Measurements from ENCODE around the gene TADA1.

GRCh38 chr1:166914111-166914510 lies 38.0 kb upstream of the TADA1 start:
- TF ChIP-seq POLR2A (IDR thresholded peaks at IDR 0.05): no peak
- TF ChIP-seq CTCF (IDR thresholded peaks at IDR 0.05): no peak

All from esophagus squamous epithelium (tissue), 4 donors.